ENCODE results near the gene APOBEC4.
A peak's percentile ranks its signal among the peaks of the same experiment; 100 is the strongest.

Gene APOBEC4

DNA sequence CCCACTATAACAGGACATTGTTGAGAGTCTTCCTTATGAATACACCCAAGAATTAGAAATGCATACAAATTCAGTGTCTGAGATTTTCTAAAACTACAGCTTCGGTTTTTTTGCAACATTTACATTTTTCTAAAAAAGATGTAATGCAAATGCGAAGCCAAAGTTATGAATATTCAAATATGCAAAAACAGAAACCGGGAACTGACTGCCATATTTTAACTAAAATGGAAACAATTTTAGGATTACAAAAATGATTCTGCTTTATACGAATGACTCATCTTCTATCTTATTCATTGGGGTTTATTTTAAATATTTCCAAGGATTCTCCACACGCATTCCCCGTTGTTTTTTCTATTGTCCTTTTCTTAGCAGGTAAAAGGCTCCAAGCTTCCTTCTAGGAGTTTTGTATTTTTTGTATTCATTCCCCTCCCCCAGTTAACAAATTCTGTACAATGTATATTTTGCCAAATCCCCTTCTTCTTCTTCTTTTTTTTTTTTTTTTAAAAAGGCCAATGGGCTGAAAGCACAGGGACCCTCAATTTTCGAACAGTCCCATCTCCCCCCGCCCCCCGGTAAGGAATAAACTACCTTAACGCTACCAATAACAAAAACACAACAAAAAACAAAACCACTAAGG is 18.6 kb downstream of the APOBEC4 start:
- H3K27ac ChIP-seq, result peak overlapping the region; percentile 89
- TF ChIP-seq ZFX (IDR thresholded peaks at IDR 0.05; ENCODE audit: borderline replicate concordance), result no peak
- TF ChIP-seq, protein P1, sequence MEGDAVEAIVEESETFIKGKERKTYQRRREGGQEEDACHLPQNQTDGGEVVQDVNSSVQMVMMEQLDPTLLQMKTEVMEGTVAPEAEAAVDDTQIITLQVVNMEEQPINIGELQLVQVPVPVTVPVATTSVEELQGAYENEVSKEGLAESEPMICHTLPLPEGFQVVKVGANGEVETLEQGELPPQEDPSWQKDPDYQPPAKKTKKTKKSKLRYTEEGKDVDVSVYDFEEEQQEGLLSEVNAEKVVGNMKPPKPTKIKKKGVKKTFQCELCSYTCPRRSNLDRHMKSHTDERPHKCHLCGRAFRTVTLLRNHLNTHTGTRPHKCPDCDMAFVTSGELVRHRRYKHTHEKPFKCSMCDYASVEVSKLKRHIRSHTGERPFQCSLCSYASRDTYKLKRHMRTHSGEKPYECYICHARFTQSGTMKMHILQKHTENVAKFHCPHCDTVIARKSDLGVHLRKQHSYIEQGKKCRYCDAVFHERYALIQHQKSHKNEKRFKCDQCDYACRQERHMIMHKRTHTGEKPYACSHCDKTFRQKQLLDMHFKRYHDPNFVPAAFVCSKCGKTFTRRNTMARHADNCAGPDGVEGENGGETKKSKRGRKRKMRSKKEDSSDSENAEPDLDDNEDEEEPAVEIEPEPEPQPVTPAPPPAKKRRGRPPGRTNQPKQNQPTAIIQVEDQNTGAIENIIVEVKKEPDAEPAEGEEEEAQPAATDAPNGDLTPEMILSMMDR (IDR thresholded peaks at IDR 0.05), result no peak

DNA sequence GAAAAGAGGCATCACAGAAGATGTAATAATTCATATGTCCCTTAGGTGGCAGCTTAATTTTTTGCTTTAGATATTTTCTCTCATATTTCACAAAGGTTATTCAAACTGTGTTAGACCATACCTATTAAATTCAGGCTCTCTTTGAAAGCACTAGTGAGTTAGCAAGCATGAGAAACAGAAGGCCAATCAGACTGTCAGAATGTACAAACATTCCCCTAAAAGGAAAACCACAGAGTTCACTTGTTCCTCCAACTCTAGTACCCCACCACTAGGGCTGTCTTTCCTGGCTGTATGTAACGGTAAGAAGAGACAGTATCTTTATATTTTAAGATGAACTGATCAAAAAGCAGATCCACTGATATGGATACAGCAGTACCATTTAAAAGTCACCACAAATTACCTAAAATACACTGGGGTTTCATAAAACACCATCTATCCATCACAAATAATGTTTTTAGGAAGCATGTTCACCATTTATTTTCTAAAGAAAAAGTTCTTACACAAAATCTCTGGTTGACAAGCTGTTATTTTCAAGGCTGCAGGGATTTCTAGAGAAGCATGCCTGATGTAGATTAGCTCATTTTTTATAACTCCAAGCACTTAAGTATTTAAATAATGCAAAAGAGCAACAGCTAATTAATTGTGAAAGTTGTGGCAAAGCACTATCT is 19.3 kb downstream of the APOBEC4 start:
- peak overlapping the region; percentile 89 for H3K27ac ChIP-seq

DNA sequence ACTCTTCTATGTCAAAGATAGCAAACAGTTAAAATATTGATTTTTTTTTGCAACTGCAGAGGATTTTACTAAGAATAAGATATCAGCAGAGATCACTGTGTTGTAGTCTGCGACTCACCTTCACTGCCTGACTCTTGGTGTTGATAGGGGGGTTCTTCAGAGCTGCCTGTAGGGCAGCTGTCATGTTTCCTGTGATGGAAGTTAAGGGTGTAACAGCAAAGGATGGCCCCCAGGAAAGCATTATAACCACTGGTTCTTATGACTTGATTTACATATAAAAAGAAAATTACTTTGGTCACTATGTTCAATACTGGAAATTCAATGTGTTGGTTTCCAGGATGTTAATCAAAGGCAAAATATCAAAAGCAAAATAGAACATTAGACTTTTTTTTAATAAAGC is 20.2 kb downstream of the APOBEC4 start:
- TF ChIP-seq, protein P1 (IDR thresholded peaks at IDR 0.05), result no peak
- H3K27ac ChIP-seq, result no peak overlapping the region

More for the DNA sequence above, 19.3 kb downstream of the APOBEC4 start:
- TF ChIP-seq, protein P1 (IDR thresholded peaks at IDR 0.05), result peak; percentile 84
- no peak for TF ChIP-seq ZFX (IDR thresholded peaks at IDR 0.05; ENCODE audit: borderline replicate concordance)

DNA sequence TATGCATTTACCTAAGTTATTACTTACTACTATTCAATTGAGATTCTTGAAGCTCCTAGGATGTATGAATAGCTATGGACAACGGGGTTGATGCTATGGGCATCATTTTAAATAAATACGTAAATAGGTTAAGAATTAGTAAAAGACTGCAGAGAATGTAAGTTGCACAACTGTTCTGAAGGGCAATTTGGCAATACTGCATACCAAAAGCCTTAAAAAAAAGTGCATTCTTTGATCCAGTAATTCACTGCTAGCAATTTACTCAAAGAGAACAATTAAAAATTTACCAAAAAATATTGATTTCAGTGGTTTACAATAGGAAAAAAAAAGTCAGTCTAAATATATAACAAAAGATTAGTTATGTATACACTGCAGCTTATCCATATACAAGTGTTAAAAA is 21.0 kb downstream of the APOBEC4 start:
- H3K27ac ChIP-seq, result no peak overlapping the region
- TF ChIP-seq, protein P1 (IDR thresholded peaks at IDR 0.05), result no peak
- TF ChIP-seq ZFX (IDR thresholded peaks at IDR 0.05; ENCODE audit: borderline replicate concordance), result no peak

DNA sequence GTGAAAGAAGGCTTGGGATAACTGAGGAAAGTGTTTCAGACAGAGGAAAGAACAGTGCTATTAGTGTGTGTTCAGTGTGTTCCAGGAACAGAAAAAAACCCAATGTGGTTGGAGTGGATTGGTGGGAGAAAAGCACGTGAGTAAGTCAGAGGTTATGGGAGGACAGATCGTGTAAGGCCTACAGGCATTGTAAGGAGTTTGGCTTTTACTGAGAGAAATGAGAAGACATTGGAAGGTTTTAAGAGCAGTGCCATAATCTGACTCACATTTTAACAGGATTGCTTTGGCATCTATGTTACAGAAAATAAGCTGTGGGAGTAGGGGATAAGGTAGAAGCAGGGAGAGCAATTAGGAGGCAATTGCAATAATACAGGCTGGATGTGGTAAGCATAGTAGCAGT is 22.4 kb downstream of the APOBEC4 start:
- TF ChIP-seq, protein P1 (IDR thresholded peaks at IDR 0.05), result no peak
- TF ChIP-seq ZFX (IDR thresholded peaks at IDR 0.05; ENCODE audit: borderline replicate concordance), result no peak
- no peak overlapping the region for H3K27ac ChIP-seq

DNA sequence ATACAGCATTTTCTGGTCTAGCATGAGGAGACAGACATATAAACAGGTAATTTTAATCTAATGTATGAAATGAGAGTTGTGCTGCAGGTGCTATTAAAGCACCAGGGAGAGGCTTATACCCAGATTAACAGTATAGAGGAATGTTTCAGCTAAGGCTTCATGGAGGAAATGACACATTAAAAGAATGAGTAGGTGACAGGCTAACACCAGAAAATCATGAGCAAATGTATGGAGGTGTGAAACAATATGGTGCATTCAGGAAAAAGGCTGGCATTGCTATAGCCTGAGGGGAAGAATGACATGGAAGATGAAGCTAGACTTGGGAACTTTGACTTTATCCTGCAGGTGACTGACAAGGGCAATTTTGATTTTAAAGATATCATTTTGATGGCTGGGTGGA is 24.6 kb downstream of the APOBEC4 start:
- no peak overlapping the region for H3K27ac ChIP-seq
- no peak for TF ChIP-seq ZFX (IDR thresholded peaks at IDR 0.05; ENCODE audit: borderline replicate concordance)
- TF ChIP-seq, protein P1 (IDR thresholded peaks at IDR 0.05), result no peak

DNA sequence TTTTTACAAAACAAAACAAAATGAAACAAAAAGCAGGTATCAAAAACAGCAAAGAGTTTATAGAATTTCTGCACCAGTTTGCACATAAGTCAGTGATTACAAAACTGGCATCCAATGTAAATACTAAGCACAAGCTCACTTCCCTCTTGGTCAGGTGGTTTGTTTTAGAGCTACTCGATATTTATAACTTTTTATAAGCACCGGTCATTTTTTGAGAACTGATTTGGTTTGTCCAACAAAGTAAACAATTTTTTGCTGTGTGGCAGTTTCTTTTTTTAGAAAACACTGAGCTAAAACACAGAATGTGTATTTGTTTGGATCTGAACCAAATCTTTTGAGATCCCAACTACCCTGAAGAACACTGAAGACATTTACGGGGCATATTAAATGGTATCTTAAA is 26.9 kb downstream of the APOBEC4 start:
- H3K27ac ChIP-seq, result peak overlapping the region; percentile 51
